ENCODE measurements around the gene FARSB. TPM values are rescaled to one million over a fixed set of nuclear protein-coding genes. Genes with fewer than 3 reads are reported as not detected.

The FARSB gene
- total and polyA plus RNA-seq, 2 donors (not counting 3 experiments of a cell fraction or from before 2014, with no cell fraction given): 12.7 to 29.4 TPM

DNA sequence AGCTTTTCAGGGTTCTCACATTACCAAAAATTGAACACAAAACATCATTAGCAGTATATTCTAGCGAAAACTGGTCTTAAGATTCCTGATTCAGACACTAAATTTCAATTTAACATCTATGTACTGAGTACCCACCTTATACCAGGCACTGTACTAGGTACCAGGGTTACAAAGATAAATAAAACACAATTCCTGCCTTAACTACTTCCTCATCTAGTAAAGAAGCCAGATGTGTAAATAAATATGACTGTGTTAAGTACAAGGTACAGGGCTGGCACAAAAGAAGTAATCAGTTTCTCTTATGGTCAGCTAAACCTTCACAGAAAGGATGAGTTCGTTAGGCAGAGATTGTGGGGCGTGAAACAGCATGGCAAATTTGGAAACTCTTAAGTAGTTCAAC lies 6.1 kb downstream of the FARSB start:
- TF ChIP-seq POLR2AphosphoS5 (IDR thresholded peaks at IDR 0.05; ENCODE audit: insufficient read depth, low read depth, low read length) (no peak), GATA2 (IDR thresholded peaks at IDR 0.05; ENCODE audit: insufficient read depth, insufficient read length, low read depth, low read length) (no peak), CTCF (IDR thresholded peaks at IDR 0.05; ENCODE audit: extremely low read depth in 1 of 2, insufficient read depth in 1 of 2, low read depth in 1 of 2, low read length in 2 of 2) (no peak), EZH2 (IDR thresholded peaks at IDR 0.05; ENCODE audit: borderline replicate concordance, low read depth, low read length, severe bottlenecking) (no peak), FOS (IDR thresholded peaks at IDR 0.05; ENCODE audit: borderline replicate concordance, insufficient read depth, low read length) (no peak), POLR2A (IDR thresholded peaks at IDR 0.05; ENCODE audit: low read depth, low read length) (no peak), MYC (IDR thresholded peaks at IDR 0.05; ENCODE audit: low read depth, low read length) (no peak), MAX (IDR thresholded peaks at IDR 0.05; ENCODE audit: insufficient read depth, insufficient read length) (no peak), JUN (IDR thresholded peaks at IDR 0.05; ENCODE audit: borderline replicate concordance, insufficient read depth, insufficient read length, low read depth) (no peak)
- ChIA-PET POLR2A (no interaction called here), CTCF (no interaction called here)
- Histone ChIP-seq H3K4me2 (ENCODE audit: insufficient read depth, low read length) (no peak overlapping the region), H3K9me1 (replicated peaks; ENCODE audit: control insufficient read depth, extremely low read depth, insufficient read depth, low read length) (no peaks in the 10 kb centered on the region), H3K9ac (replicated peaks; ENCODE audit: extremely low read depth, insufficient read depth, low read length) (no peak overlapping the region), H3K79me2 (ENCODE audit: control insufficient read depth, insufficient read depth, low read length) (peaks cover 73% of the 10 kb centered on the region), H3K4me3 (replicated peaks in 1 of 3; ENCODE audit: insufficient read depth in 1 of 3, low read depth in 1 of 3, low read length in 3 of 3) (no peak overlapping the region), H3K9me3 (replicated peaks; ENCODE audit: control insufficient read depth, insufficient read depth, low read length) (no peaks in the 10 kb centered on the region), H3K27me3 (ENCODE audit: control insufficient read depth in 2 of 2, insufficient read depth in 2 of 2, low read length in 2 of 2) (no peaks in the 10 kb centered on the region), H2AFZ (ENCODE audit: low read depth, low read length) (no peak overlapping the region), H3K4me1 (ENCODE audit: control insufficient read depth, extremely low read depth, insufficient read depth, low read length) (peaks cover 26% of the 10 kb centered on the region), H3K27ac (ENCODE audit: insufficient read depth, low read depth, low read length) (no peak overlapping the region), H3K36me3 (ENCODE audit: control insufficient read depth in 2 of 2, extremely low read depth in 1 of 2, insufficient read depth in 2 of 2, low read length in 2 of 2) (peaks cover 0 to 3% of the 10 kb centered on the region in 2 experiments), H4K20me1 (replicated peaks; ENCODE audit: control insufficient read depth, extremely low read depth, insufficient read depth, low read length) (no peaks in the 10 kb centered on the region)
- DNase-seq (ENCODE audit: low read depth, low spot score) (no peak), FAIRE-seq (no peak)
- intact Hi-C loops (cut with micrococcal nuclease): loop anchor here (10.0 kb wide), 1 partner anchor 1755 kb away; the partner anchor contains the start of gene FAM124B
- dilution Hi-C loops (cut with MboI; ENCODE audit: extremely low pct_ligation_motif_present, low sequenced_read_pairs): no loop called here
- BruUV-seq (replicated peaks): no TSS peak

Data from endothelial cell of umbilical vein (primary cell).